ENCODE results near the gene TAAR2.
"Not testable (repeated sequence)": the region's sequence is repeated elsewhere in the genome, so short reads cannot be mapped to it uniquely, and the experiment has no call there.

The TAAR2 gene

GRCh38 chr6:132661906-132662305 is 37.8 kb upstream of the TAAR2 start:
- no peak for TF ChIP-seq CTCF (conservative IDR thresholded peaks at IDR 0.05)

GRCh38 chr6:132659082-132659481 is 35.0 kb upstream of the TAAR2 start, which contains the start of gene TAAR1:
TAAR1 (minus strand) TSS chr6:132659182; CDS start chr6:132646003, 13,179 bp downstream.
- no peak for TF ChIP-seq CTCF (conservative IDR thresholded peaks at IDR 0.05)
- H3K27ac ChIP-seq = no peak within 1 kb of the TSS

More at GRCh38 chr6:132661906-132662305, 37.8 kb upstream of the TAAR2 start:
- no peak overlapping the region for H3K27ac ChIP-seq

DNA sequence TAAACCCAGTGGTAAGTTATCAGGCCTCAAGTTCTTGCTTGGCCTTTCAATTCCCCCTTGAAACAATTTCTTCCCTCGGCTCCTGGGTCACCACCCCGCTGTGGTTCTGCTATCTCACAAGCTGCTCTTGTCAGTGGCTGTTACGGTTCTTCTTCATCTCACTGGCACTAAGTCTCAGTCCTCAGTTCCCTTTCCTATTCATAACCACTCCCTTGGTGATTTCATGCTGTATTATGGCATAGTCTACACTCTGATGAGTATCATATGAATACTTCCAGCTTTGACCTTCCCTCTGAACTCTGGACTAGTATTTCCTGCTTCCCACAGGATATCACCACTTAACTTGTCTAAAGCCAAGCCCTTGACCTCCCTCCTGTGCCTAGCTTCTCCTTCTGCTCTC is 27.0 kb upstream of the TAAR2 start:
- no peak overlapping the region for H3K27ac ChIP-seq

GRCh38 chr6:132650429-132650828 is 26.4 kb upstream of the TAAR2 start:
- H3K27ac ChIP-seq = no peak overlapping the region
- no peak for TF ChIP-seq CTCF (conservative IDR thresholded peaks at IDR 0.05)

More for the DNA sequence above, 27.0 kb upstream of the TAAR2 start:
- TF ChIP-seq CTCF (conservative IDR thresholded peaks at IDR 0.05) = no peak

- H3K27ac ChIP-seq = no peak overlapping the region
- TF ChIP-seq CTCF (conservative IDR thresholded peaks at IDR 0.05) = no peak
These were observed 24.8 kb upstream of the TAAR2 start for GRCh38 chr6:132648828-132649227.

GRCh38 chr6:132648356-132648755 is 24.3 kb upstream of the TAAR2 start:
- H3K27ac ChIP-seq = no peak overlapping the region
- no peak for TF ChIP-seq CTCF (conservative IDR thresholded peaks at IDR 0.05)

DNA sequence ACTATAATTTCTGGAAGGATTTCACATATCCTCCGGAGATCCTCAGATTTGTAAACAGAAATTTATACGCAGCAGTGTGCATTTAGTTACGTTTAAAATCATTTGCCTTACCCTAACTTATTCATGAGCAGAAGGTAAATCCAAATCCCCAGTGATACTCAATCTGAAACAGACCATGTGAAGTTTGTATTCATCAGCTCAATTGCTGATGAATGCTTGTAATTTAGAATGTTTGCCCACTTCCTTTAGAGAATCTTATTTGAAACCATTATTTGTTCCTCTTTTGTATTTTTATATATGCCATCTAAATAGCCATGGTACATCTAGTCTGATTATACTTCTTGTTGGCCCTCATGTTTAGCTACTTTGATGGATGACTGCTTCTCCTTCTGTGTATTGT is 19.5 kb upstream of the TAAR2 start:
- no peak for TF ChIP-seq CTCF (conservative IDR thresholded peaks at IDR 0.05)
- no peak overlapping the region for H3K27ac ChIP-seq

GRCh38 chr6:132637135-132637534 is 13.1 kb upstream of the TAAR2 start:
- H3K27ac ChIP-seq = not testable (repeated sequence)

GRCh38 chr6:132635906-132636305 is 11.8 kb upstream of the TAAR2 start:
- not testable (repeated sequence) for H3K27ac ChIP-seq

GRCh38 chr6:132635288-132635687 is 11.2 kb upstream of the TAAR2 start:
- H3K27ac ChIP-seq = not testable (repeated sequence)

Measured in VCaP (cell line).